IPS-15b (cell line): ENCODE measurements around the gene CRIM1.

Experiments
- H3K27me3 ChIP-seq: one replicate; pipeline ENCODE4 v1.6.1; 2013; ENCODE audit warnings: low read length; ENCODE audit not compliant: control insufficient read depth, insufficient read depth
- H3K36me3 ChIP-seq: one replicate; pipeline ENCODE4 v1.6.1; 2013; ENCODE audit warnings: low read length; ENCODE audit not compliant: control insufficient read depth, insufficient read depth
- H3K4me1 ChIP-seq: one replicate; pipeline ENCODE4 v1.6.1; 2013; ENCODE audit warnings: mild to moderate bottlenecking, low read length; ENCODE audit not compliant: control insufficient read depth, insufficient read depth
- H3K4me3 ChIP-seq: one replicate; pipeline ENCODE4 v1.5.1; 2013; ENCODE audit warnings: low read depth, low read length
- H3K9ac ChIP-seq: one replicate; pipeline ENCODE4 v1.6.1; 2013; ENCODE audit warnings: low read depth, mild to moderate bottlenecking, low read length
- H3K9me3 ChIP-seq: one replicate; pipeline ENCODE4 v1.6.1; 2013; ENCODE audit warnings: mild to moderate bottlenecking, low read length; ENCODE audit not compliant: control insufficient read depth, insufficient read depth

CRIM1 gene

DNA sequence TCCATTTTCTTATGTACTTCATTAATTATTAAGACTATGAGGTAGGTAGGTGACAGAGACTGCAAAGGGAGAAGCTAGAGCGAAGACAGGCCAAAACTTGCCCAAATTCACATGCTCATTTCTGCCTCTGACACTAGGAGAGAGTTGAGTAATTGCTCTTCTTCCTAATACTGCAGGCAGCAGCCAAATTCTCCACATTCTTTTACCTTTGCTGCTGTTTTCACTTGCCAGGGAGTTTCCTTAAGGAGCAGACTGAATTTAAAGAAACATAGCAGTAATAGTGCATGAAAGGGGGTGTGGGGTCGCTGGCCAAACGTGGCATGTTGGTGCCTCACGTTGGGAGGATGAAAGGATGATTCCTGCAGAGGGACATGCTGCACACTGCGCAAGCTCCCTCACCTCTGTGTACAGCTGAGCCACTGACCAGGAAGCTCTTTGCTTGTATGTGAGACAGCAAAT lies 12.3 kb downstream of the CRIM1 start:
- H3K9ac ChIP-seq = no peak overlapping the region

GRCh38 chr2:36368438-36368837 lies 12.9 kb downstream of the CRIM1 start:
- Histone ChIP-seq H3K4me3 (no peak overlapping the region), H3K4me1 (peaks cover 52% of the 10 kb centered on the region), H3K36me3 (no peaks in the 10 kb centered on the region), H3K9me3 (no peaks in the 10 kb centered on the region), H3K9ac (no peak overlapping the region), H3K27me3 (no peaks in the 10 kb centered on the region)

More for the DNA sequence above, 12.3 kb downstream of the CRIM1 start:
- no peaks in the 10 kb centered on the region for H3K9me3 ChIP-seq
- H3K4me3 ChIP-seq = peak overlapping the region; percentile 6
- no peaks in the 10 kb centered on the region for H3K36me3 ChIP-seq
- H3K27me3 ChIP-seq = no peaks in the 10 kb centered on the region
- H3K4me1 ChIP-seq = peaks cover 48% of the 10 kb centered on the region

DNA sequence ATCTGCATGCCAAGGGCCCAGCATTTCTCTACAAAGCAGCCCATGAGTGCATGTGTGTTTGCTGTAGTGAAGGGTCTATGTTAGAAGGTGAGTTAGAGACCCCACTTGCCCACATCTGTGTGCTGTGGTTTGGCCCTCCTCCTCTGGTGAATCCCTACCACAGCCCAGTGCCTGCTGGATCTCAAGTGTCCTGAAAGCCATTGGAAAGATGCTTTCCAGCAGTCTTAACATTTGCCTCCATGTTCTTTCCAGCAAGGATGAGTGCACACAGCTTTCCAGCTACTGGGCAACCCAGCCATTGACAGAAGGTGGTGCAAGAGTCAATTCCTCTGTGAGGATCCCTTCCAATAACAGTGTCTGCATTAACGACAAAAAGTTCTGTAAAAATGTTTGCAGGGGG lies 13.6 kb downstream of the CRIM1 start:
- no peaks in the 10 kb centered on the region for H3K27me3 ChIP-seq
- no peaks in the 10 kb centered on the region for H3K36me3 ChIP-seq
- H3K9me3 ChIP-seq = no peaks in the 10 kb centered on the region
- no peak overlapping the region for H3K9ac ChIP-seq
- peaks cover 56% of the 10 kb centered on the region for H3K4me1 ChIP-seq
- no peak overlapping the region for H3K4me3 ChIP-seq

DNA sequence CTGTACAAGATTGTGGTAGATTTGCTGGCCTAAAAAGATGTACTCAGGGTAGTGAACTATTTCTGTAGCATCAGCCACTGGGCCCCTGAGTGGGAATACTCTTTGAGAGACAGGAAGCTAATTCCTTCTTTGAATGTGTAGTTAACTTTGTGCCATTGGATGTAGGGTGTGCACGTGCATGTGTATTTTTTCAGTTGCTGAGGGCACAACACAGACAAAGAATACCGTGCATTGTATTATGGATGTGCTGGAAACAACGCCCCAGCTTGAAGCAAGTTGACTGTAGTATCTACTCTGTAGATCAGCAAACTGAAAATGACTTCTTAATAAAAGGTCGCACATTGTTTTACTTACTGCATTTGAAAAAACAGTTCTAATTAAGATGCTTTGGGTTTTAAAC lies 14.1 kb downstream of the CRIM1 start:
- no peak overlapping the region for H3K4me3 ChIP-seq
- H3K36me3 ChIP-seq = no peaks in the 10 kb centered on the region
- H3K27me3 ChIP-seq = no peaks in the 10 kb centered on the region
- no peaks in the 10 kb centered on the region for H3K9me3 ChIP-seq
- no peak overlapping the region for H3K9ac ChIP-seq
- peaks cover 60% of the 10 kb centered on the region for H3K4me1 ChIP-seq

GRCh38 chr2:36370281-36370680 lies 14.7 kb downstream of the CRIM1 start:
- Histone ChIP-seq H3K4me1 (peaks cover 60% of the 10 kb centered on the region), H3K4me3 (no peak overlapping the region), H3K27me3 (no peaks in the 10 kb centered on the region), H3K36me3 (no peaks in the 10 kb centered on the region), H3K9ac (no peak overlapping the region), H3K9me3 (no peaks in the 10 kb centered on the region)

DNA sequence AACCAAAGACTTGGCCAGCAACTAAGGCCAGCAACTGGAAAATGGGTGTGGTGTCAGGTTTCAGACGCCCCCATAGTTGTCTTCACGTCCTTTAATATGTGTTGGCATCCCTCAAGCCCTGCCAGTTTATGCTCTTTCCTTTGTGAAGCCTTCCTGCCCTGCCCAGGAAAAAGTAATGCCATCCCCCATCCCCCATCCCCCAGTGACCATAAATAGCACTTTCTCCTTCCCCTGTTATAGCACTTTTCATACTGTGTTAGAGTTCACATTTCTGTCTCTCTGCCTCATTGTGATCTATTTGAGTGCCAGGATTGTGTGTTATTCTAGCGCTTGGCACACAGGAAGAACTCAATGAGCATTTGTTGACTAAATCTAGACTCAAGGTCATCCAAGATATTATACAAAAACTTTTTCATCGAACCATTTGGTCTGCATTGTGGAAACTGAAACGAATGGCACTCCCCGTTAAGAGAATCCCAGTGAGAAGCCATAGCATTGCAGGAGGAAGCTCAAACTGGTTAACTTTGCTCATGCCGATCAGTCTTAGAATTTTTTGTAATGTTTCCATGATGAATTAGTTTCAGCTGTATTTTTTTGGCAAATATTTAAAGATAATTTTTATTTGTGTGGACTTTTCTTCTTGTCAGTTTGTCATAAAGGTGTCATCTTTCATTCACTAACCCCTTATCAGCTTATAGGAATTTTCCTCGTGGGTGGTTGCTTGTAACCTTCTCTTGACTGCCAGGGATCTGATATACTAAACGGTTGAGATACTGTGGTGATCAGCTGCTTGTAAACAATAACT lies 15.7 kb downstream of the CRIM1 start:
- H3K4me3 ChIP-seq = no peak overlapping the region
- no peak overlapping the region for H3K9ac ChIP-seq
- no peaks in the 10 kb centered on the region for H3K36me3 ChIP-seq
- no peaks in the 10 kb centered on the region for H3K9me3 ChIP-seq
- peaks cover 63% of the 10 kb centered on the region for H3K4me1 ChIP-seq
- no peaks in the 10 kb centered on the region for H3K27me3 ChIP-seq

DNA sequence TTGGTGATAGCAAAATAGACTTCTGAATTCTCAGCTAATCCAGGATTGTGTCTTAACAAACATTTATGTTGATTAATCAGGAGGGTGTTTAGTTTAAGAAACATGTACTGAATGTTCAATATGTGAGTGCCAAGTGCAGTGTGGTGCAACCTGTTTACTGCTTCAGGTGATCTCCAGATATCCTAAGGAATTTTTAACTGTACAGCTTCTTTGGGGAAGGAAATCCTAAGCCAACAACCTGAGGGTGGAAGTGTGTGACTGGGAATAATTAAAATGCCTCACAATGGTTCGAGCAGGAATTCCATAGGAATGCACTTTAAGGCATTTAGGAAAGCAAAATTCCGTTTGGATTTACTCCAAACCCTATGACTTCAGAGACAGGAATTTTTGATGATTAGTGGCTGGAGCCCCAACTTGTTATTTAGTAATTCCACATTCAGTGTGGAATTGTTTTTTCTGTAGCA lies 16.4 kb downstream of the CRIM1 start:
- Histone ChIP-seq H3K36me3 (no peaks in the 10 kb centered on the region), H3K9me3 (no peaks in the 10 kb centered on the region), H3K9ac (no peak overlapping the region), H3K4me1 (peaks cover 64% of the 10 kb centered on the region), H3K4me3 (no peak overlapping the region), H3K27me3 (no peaks in the 10 kb centered on the region)

DNA sequence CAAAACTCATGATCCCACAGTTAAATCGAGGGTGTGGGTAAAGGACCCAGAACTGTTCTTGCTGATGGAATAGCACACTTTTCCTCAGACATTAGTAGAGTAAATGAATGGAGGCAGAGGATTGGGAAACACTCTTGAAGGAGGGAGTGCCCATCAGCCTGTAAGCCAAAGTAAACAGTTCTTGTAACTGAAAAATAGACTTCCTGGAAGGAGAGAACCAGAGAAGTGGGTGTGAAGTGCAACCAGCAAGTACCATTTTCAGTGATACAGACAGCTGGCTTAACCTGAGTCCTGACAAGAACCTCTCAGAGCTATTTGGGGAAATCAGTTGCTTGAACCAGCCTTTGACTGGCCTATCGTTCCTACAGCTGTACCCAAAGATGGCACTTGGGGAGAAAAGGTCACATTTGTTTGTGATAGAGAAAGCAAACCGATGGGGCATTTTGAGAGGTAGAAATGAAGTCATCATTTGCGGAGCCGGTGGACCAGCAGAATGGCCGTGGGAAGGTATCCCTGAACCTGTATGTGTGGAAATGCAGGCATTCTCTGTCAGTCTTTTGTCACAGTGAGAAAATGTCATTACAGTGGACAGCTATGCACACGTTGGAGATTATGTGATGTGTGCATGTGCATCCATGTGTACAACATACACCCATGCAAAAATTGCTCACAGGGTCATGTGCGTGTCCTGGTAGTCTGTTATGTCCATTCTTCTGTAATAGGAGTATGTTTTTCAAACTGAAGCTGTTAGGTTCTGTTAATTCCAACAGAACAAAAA lies 17.8 kb downstream of the CRIM1 start:
- no peaks in the 10 kb centered on the region for H3K27me3 ChIP-seq
- peaks cover 53% of the 10 kb centered on the region for H3K4me1 ChIP-seq
- H3K9me3 ChIP-seq = no peaks in the 10 kb centered on the region
- no peak overlapping the region for H3K9ac ChIP-seq
- H3K4me3 ChIP-seq = no peak overlapping the region
- no peaks in the 10 kb centered on the region for H3K36me3 ChIP-seq

DNA sequence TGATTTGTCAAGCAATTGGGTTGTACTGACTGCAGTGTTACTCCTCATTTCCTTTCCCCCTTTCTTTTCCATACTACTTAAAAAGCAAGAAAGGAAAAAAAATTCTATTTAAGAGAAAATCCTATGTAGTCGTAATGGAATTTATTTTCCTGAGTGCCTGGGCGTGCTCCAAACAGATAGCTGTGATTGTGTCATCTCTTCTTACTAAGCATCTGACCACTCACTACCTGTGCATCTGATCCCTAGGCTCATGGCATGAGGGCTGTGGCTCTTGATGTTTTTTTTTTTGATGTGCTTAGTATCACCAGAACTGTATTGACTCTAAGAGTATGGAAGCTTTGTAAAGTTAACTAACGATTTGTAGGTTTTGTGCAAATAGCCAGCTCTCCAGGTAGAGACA lies 19.0 kb downstream of the CRIM1 start:
- H3K9ac ChIP-seq = no peak overlapping the region
- H3K4me1 ChIP-seq = peaks cover 51% of the 10 kb centered on the region
- no peaks in the 10 kb centered on the region for H3K27me3 ChIP-seq
- no peaks in the 10 kb centered on the region for H3K36me3 ChIP-seq
- H3K9me3 ChIP-seq = no peaks in the 10 kb centered on the region
- H3K4me3 ChIP-seq = no peak overlapping the region

- Histone ChIP-seq H3K4me3 (no peak overlapping the region), H3K4me1 (peaks cover 39% of the 10 kb centered on the region), H3K27me3 (no peaks in the 10 kb centered on the region), H3K9ac (no peak overlapping the region), H3K9me3 (no peaks in the 10 kb centered on the region), H3K36me3 (no peaks in the 10 kb centered on the region)
Measured at GRCh38 chr2:36376319-36376765, 20.8 kb downstream of the CRIM1 start.

DNA sequence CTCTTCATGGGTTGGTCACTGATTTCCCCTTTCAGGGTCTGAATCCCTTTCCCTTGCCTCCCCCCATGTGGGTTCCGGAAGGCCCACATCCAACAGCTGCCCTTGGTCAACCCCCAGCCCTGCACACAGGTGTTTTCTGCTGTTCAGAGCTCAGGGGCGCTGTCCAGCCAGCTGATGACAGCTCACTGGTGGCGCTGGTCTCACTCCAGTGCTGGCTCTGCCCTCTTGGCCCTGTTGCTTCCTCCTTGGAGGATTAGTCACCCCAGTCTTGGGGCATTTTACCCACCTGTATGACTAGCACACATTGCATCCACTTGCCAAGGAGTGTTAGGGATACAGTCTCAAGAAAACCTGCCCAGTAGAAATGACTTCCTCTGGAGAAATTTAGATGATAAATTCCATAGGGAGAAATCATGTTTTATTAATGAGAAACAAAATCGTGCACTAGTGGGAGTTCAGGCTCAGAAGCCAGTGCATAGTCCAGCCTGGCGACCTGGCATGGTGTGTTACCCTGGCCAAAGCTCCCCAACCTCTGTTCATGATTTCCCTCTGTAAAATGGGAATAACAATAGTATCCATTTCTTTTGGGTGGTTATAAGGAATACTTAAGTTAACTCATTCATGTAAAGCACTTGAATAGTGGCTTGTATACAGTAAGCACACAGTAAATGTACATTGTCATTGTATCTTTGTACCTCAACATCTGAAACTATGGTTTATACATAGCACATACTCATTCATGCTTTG lies 21.6 kb downstream of the CRIM1 start:
- Histone ChIP-seq H3K9ac (no peak overlapping the region), H3K4me1 (peaks cover 33% of the 10 kb centered on the region), H3K4me3 (peak overlapping the region; percentile 16), H3K27me3 (no peaks in the 10 kb centered on the region), H3K9me3 (no peaks in the 10 kb centered on the region), H3K36me3 (no peaks in the 10 kb centered on the region)
